GF-D8 (cell line): ENCODE measurements around the gene UGT1A10.
"Not testable (repeated sequence)": the region's sequence is repeated elsewhere in the genome, so short reads cannot be mapped to it uniquely, and the experiment has no call there.

Experiments used
- DNase-seq: peaks from one replicate; lab custom pipeline; 2025; lab: John Stamatoyannopoulos, UW

UGT1A10 gene

DNA sequence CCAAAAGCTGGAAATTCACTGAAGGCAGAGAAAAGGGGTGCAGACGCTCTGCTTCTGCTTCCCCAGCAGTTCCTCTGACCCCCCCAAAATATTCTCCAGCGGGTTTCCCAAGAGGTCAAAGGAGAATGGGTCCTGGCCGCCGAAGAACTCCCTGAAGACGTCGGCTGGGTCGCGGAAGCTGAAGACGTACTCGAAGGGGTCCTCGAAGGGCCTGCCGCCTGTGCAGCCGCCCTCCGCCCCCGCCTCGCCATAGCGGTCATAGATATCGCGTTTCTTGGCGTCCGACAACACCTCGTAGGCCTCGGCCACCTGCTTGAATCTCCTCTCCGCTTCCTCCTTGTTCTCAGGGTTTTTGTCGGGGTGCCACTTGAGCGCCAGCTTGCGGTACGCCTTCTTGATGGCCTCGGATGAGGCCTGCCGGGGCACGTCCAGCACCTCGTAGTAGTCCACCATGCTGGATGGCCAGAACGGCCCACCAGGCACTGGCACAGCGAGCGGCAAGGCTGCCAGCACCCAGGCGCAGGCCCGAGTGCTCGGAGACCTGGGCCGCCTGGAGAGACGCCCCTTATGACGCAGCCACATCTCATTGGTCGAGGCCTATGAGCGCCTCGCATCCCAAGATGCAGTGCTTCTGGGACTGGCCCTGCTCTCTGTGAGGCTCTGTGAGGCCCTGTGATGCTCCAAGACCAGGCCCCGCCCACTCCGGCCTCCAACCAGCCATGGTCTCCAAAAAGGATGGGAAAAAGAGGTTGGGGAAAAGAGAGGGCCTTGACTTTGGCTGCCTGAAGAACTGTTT, 107.4 kb downstream of the UGT1A10 start:
- DNase-seq: no peak

DNA sequence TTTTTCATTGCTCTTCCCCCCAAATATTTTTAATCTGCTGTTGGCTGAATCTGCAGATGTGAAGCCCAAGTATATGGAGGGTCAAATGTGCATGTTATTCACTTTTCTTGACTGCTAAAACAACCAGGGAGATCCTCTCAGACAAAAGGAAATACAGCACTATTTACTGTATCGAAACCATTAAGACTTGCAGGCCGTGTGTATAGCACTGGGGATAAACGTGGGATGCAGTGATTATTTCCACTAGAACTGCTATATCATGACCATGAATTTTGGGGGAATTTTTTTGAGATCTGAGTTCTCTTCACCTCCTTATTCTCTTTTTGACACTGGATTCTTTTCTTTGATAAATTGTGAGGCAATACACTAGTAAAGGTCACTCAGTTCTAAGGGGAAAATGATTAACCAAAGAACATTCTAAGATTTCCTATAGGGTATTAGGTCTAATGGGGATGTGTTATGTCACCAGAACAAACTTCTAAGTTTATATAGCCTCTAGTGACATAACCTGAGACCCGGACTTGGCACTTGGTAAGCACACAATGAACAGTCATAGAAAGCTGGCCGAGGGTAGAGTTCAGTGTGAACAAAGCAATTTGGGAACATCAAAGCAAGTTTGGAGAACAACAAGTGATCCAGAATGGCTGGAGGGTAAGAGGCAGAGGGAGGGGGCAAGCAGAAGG, 109.0 kb downstream of the UGT1A10 start:
- DNase-seq: no peak

DNA sequence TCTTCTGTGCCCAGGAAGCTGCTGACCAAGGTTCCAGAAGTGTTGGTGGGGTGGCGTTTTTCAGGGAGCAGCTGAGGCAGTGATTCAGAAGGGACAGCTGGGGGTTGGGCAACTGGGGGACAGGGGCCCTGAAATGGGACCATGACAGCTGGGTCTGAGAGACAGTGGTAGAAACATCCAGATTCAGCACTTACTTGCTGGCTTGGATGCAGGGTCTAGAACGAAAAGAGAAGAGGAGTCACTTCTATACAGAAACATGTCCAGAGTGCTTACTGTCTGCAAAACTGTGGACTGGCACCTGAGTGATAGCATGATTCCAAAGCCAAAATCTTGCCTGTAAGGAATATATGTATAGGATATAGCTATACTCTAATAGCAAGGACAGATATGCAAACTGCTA, 109.6 kb downstream of the UGT1A10 start:
- not testable (repeated sequence) for DNase-seq

DNA sequence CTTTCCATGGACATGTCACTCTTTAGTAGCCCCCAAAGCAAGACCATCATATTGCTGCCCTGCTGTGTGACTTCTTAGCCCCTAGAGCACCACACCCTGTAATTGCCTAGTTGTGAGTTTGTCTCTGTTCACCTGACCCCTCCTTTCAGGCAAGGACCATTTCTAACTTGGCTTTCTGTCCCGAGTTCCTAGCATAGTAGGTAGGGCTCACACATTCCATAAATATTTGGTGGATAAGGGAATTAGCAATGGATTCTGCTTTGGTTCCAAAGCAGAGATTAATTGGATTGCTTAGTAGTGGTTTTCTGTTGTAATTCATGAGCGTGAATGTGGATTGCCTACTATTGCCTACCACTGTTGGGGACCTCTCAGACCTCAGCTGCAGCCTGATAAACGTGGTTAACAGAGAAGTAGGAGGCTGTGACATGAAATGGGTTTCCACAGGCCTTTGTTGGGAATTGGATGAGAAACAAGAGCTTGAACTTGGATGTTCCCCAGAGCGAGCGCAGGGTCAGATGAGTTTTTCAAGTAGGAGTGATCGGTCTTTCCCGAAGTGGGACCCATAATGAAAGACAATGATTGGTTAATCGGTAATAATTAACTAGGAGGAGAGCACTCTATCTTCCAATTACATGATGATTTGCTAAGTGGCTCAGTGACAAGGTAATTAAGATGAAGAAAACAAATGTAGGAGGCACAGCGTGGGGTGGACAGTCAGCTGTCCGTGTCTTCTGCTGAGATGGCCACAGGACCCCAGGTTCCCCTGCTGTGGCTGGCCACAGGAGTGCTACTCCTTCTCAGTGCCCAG, 110.4 kb downstream of the UGT1A10 start:
- DNase-seq: no peak

GRCh38 chr2:233747283-233747544, 111.0 kb downstream of the UGT1A10 start:
- no peak for DNase-seq

DNA sequence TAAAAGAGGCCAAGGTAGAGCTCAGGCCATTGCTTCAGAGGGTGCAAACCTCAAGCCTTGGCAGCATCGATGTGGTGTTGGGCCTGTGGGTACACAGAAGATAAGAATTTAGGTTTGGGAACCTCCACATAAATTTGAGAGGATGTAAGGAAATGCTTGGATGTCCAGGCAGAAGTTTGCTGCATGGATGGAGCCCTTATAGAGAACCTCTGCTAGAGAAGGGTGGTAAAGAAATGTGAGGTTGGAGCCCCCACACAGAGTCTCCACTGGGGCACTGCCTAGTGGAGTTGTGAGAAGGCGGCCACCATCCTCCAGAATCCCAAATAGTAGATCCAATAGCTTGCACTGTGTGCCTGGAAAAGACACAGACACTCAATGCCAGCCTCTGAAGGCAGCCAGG, 114.4 kb downstream of the UGT1A10 start:
- DNase-seq: not testable (repeated sequence)

GRCh38 chr2:233751212-233752009, 115.2 kb downstream of the UGT1A10 start:
- DNase-seq: not testable (repeated sequence)

GRCh38 chr2:233754872-233755611, 118.8 kb downstream of the UGT1A10 start:
- DNase-seq: no peak

GRCh38 chr2:233756429-233757081, 120.3 kb downstream of the UGT1A10 start:
- no peak for DNase-seq

- DNase-seq: no peak
Measured at GRCh38 chr2:233758141-233758540, 121.9 kb downstream of the UGT1A10 start.

DNA sequence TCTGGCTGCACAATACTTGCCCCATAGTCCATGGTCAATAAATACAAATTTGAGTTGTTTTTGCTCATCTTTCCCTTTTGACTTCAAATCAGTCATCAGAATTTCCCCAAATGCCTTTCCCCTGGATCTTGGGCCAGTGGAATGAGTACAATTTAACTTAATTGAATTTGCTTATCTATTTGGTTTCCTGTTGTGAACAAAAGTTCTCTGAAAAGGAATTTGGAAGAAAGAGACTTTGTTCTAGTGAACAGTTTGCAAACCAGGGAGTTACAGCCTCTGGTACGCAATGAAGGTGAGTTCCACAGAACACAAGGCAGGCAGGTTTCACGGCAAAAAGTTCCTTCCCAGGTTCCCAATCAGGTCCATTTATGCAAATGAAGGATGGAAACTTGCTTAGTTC, 122.6 kb downstream of the UGT1A10 start:
- DNase-seq: no peak

DNA sequence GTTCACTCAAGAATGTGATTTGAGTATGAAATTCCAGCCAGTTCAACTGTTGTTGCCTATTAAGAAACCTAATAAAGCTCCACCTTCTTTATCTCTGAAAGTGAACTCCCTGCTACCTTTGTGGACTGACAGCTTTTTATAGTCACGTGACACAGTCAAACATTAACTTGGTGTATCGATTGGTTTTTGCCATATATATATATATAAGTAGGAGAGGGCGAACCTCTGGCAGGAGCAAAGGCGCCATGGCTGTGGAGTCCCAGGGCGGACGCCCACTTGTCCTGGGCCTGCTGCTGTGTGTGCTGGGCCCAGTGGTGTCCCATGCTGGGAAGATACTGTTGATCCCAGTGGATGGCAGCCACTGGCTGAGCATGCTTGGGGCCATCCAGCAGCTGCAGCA, 123.8 kb downstream of the UGT1A10 start, which contains the start of gene UGT1A1:
UGT1A1 (plus strand) TSS at position 228 of the 400 bp plus-strand sequence; CDS start at position 246, 18 bp downstream.
- DNase-seq: no peak

- DNase-seq: no peak
Measured at GRCh38 chr2:233761040-233761769, 125.0 kb downstream of the UGT1A10 start.

DNA sequence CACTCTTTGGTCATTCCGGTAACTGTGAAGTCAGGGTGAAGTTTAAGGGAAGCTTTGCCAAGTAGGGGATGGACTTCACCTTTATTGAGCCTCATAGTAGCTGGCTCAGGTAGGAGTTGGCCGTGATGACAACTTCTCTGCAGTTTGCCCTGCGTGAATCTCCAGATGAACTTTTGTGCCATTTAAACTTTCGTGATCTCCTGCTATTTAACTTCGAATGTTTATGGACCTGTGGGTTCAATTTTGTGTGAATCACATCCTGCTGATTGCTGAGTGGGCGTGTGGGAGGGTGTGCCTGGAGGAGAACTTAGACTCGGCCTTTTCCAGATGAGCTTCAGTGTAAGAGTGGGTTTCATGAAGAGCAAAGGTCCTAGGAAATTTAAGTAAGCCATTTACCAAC, 128.0 kb downstream of the UGT1A10 start:
- no peak for DNase-seq

DNA sequence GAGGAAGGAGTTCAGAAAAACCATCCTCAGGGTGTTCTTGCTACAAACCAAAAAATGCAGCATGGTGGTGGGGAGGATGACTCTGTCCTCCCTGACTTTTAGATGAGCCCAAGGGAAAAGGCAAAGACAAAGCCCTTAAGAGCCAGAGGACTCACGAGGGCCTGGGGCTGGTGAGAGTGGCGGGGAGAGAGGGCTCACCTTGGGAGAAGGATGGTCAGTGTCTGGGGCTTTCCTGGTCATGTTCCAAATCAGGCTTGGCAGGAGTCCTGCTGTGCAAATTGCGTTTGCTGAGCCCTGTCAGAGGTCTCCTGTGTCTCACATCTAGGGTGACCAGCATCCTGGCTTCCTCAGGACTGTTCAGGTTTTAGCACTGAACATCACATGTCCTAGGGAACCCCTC, 128.5 kb downstream of the UGT1A10 start:
- no peak for DNase-seq

DNA sequence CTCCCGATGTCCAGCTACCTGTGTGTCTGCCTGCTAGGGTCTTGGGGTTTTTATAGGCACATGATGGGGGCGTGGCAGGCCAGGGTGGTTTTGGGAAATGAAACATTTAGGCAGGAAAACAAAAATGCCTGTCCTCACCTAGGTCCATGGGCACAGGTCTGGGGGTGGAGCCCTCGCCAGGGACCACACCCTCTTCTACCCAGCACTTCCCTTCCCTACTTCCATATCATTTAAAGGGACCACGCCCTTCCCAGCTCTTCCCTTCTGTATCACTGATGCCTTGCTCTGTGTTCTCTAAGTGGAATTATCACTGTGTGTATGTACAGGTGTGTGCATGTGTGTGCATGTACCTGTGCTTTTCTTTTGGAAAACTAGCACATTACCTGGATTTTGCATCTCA, 130.2 kb downstream of the UGT1A10 start:
- no peak for DNase-seq

- DNase-seq: no peak
Measured at GRCh38 chr2:233768076-233768475, 131.8 kb downstream of the UGT1A10 start.

DNA sequence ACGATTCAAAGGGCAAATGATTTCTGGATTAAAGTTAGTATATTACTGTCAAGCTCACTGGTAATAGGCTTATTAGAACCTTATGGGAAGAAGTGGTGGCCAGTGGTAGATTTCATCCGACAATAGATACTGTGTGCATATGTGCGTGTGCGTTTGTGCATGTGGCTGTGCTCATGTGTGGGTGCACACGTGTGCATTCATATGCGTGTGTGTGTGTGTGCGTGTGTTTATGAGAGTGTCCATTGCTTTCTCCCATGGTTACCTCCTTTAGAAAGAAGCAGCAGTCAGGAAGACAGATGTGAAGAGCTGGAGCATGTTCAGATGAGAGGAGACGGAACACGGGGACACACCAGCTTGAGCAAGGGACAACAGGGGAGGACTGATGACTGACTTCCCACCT, 133.0 kb downstream of the UGT1A10 start:
- DNase-seq: no peak

DNA sequence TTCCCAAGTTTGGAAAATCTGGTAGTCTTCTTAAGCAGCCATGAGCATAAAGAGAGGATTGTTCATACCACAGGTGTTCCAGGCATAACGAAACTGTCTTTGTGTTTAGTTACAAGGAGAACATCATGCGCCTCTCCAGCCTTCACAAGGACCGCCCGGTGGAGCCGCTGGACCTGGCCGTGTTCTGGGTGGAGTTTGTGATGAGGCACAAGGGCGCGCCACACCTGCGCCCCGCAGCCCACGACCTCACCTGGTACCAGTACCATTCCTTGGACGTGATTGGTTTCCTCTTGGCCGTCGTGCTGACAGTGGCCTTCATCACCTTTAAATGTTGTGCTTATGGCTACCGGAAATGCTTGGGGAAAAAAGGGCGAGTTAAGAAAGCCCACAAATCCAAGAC, 135.9 kb downstream of the UGT1A10 start:
- DNase-seq: no peak

DNA sequence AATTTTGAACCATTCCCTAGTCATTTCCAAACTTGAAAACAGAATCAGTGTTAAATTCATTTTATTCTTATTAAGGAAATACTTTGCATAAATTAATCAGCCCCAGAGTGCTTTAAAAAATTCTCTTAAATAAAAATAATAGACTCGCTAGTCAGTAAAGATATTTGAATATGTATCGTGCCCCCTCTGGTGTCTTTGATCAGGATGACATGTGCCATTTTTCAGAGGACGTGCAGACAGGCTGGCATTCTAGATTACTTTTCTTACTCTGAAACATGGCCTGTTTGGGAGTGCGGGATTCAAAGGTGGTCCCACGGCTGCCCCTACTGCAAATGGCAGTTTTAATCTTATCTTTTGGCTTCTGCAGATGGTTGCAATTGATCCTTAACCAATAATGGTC, 136.3 kb downstream of the UGT1A10 start:
- DNase-seq: no peak
